HUDEP-2 (cell line): ENCODE results near the gene AP3S1.
"Not testable (repeated sequence)": the region's sequence is repeated elsewhere in the genome, so short reads cannot be mapped to it uniquely, and the experiment has no call there.

Experiments used
- DNase-seq, 76 experiments: peaks; one replicate each; lab custom pipeline; 2025; ENCODE audit not compliant: unreplicated experiment in 76 of 76; lab: John Stamatoyannopoulos, UW

AP3S1 gene

GRCh38 chr5:115820846-115821245 is 20.9 kb upstream of the AP3S1 start:
- DNase-seq: no peak

- DNase-seq: not testable (repeated sequence)
These were observed 16.8 kb upstream of the AP3S1 start for GRCh38 chr5:115824983-115825382.

GRCh38 chr5:115825948-115826347 is 15.8 kb upstream of the AP3S1 start:
- no peak for DNase-seq

GRCh38 chr5:115829913-115830312 is 11.8 kb upstream of the AP3S1 start:
- no peak for DNase-seq

GRCh38 chr5:115831163-115831768 is 10.5 kb upstream of the AP3S1 start:
- peak in 18 of 76 experiments; percentile 1 to 37 (median 19) for DNase-seq

- no peak for DNase-seq
These were observed 6.3 kb upstream of the AP3S1 start for GRCh38 chr5:115835481-115835880.

GRCh38 chr5:115838885-115839518 is 2.7 kb upstream of the AP3S1 start:
- peak in 24 of 76 experiments; percentile 5 to 54 (median 22) for DNase-seq

GRCh38 chr5:115840873-115841272 is 862 bp upstream of the AP3S1 start:
- no peak for DNase-seq

GRCh38 chr5:115842089-115842935 is 577 bp downstream of the AP3S1 start:
- peak in 28 of 76 experiments; percentile 9 to 84 (median 56) for DNase-seq

GRCh38 chr5:115842952-115843351 is 1.2 kb downstream of the AP3S1 start:
- DNase-seq: peak in 4 of 76 experiments; percentile 11 to 23 (median 16)

- DNase-seq: peak in 3 of 76 experiments; percentile 2 to 13 (median 5)
These were observed 1.9 kb downstream of the AP3S1 start for GRCh38 chr5:115843444-115844130.

- no peak for DNase-seq
These were observed 2.6 kb downstream of the AP3S1 start for GRCh38 chr5:115844321-115844817.

GRCh38 chr5:115847290-115847689 is 5.6 kb downstream of the AP3S1 start:
- DNase-seq: no peak

GRCh38 chr5:115849258-115849798 is 7.6 kb downstream of the AP3S1 start:
- DNase-seq: no peak

- peak in 21 of 76 experiments; percentile 3 to 59 (median 23) for DNase-seq
These were observed 9.1 kb downstream of the AP3S1 start for GRCh38 chr5:115850744-115851416.

- DNase-seq: no peak
These were observed 12.4 kb downstream of the AP3S1 start for GRCh38 chr5:115854139-115854538.

- no peak for DNase-seq
These were observed 14.2 kb downstream of the AP3S1 start for GRCh38 chr5:115855959-115856358.

- DNase-seq: no peak
These were observed 15.3 kb downstream of the AP3S1 start for GRCh38 chr5:115857057-115857479.

GRCh38 chr5:115857626-115858349 is 16.1 kb downstream of the AP3S1 start:
- no peak for DNase-seq
